ENCODE results near the gene AOC3. TPM values are rescaled to one million over a fixed set of nuclear protein-coding genes. Genes with fewer than 3 reads are reported as not detected.

The AOC3 gene
- polyA plus RNA-seq, 1 donor (not counting 4 experiments of a cell fraction or from before 2014, with no cell fraction given) = 0.22 TPM

GRCh38 chr17:42900460-42901331 lies 49.7 kb downstream of the AOC3 start, which contains the start of gene G6PC1:
TSS of gene G6PC1 (plus strand) at chr17:42900799. CDS start at chr17:42900877, 78 bp downstream.
- Histone ChIP-seq H4K20me1 (ENCODE audit: control insufficient read depth, extremely low read depth, insufficient read depth, low read length) (no peaks in the 10 kb centered on the region), H3K4me2 (ENCODE audit: control insufficient read depth, extremely low read depth, insufficient read depth, low read depth, low read length) (no peak within 1 kb of the TSS), H3K79me2 (ENCODE audit: control insufficient read depth, insufficient read depth, low read length) (no peaks in the 10 kb centered on the region), H3K9ac (ENCODE audit: control insufficient read depth, extremely low read depth, insufficient read depth, low read length) (no peak within 1 kb of the TSS), H3K27me3 (ENCODE audit: control insufficient read depth, extremely low read depth, insufficient read depth, low read length) (no peaks in the 10 kb centered on the region), H3K9me3 (ENCODE audit: control insufficient read depth, low read depth, low read length) (no peaks in the 10 kb centered on the region), H3K27ac (ENCODE audit: control insufficient read depth, insufficient read depth, low read length) (no peak within 1 kb of the TSS), H3K4me3 (ENCODE audit: control insufficient read depth in 2 of 3, extremely low read depth in 1 of 3, insufficient read depth in 2 of 3, low read depth in 1 of 3, low read length in 3 of 3) (no peak within 1 kb of the TSS), H3K36me3 (ENCODE audit: control insufficient read depth in 2 of 2, extremely low read depth in 1 of 2, insufficient read depth in 2 of 2, low read length in 2 of 2) (no peaks in the 10 kb centered on the region), H3K4me1 (ENCODE audit: control insufficient read depth, extremely low read depth, insufficient read depth, low read length) (no peaks in the 10 kb centered on the region), H3K9me1 (ENCODE audit: control insufficient read depth, extremely low read depth, insufficient read depth, low read length) (no peaks in the 10 kb centered on the region), H2AFZ (ENCODE audit: control insufficient read depth, low read length) (no peak within 1 kb of the TSS)
- dilution Hi-C loops (cut with MboI; ENCODE audit: extremely low pct_ligation_motif_present, low sequenced_read_pairs) = no loop called here
- FAIRE-seq (no peak), DNase-seq (ENCODE audit: low read depth, low spot score) (no peak)
- TF ChIP-seq, protein P1, sequence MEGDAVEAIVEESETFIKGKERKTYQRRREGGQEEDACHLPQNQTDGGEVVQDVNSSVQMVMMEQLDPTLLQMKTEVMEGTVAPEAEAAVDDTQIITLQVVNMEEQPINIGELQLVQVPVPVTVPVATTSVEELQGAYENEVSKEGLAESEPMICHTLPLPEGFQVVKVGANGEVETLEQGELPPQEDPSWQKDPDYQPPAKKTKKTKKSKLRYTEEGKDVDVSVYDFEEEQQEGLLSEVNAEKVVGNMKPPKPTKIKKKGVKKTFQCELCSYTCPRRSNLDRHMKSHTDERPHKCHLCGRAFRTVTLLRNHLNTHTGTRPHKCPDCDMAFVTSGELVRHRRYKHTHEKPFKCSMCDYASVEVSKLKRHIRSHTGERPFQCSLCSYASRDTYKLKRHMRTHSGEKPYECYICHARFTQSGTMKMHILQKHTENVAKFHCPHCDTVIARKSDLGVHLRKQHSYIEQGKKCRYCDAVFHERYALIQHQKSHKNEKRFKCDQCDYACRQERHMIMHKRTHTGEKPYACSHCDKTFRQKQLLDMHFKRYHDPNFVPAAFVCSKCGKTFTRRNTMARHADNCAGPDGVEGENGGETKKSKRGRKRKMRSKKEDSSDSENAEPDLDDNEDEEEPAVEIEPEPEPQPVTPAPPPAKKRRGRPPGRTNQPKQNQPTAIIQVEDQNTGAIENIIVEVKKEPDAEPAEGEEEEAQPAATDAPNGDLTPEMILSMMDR (optimal IDR thresholded peaks at IDR 0.05 in 1 of 3, IDR thresholded peaks at IDR 0.05 in 1 of 3, conservative IDR thresholded peaks at IDR 0.05 in 1 of 3; ENCODE audit: extremely low read depth in 1 of 3, insufficient read depth in 2 of 3, low read length in 3 of 3) = no peak
- TF ChIP-seq EZH2 (IDR thresholded peaks at IDR 0.05; ENCODE audit: low read length) = no peak

GRCh38 chr17:42901535-42902229 lies 50.7 kb downstream of the AOC3 start:
- dilution Hi-C loops (cut with MboI; ENCODE audit: extremely low pct_ligation_motif_present, low sequenced_read_pairs) = no loop called here
- H3K27me3 ChIP-seq (ENCODE audit: control insufficient read depth, extremely low read depth, insufficient read depth, low read length) = no peaks in the 10 kb centered on the region

More at GRCh38 chr17:42901535-42902229, 50.7 kb downstream of the AOC3 start:
- no peak overlapping the region for H3K27ac ChIP-seq (ENCODE audit: control insufficient read depth, insufficient read depth, low read length)
- no peaks in the 10 kb centered on the region for H3K36me3 ChIP-seq (ENCODE audit: control insufficient read depth in 2 of 2, extremely low read depth in 1 of 2, insufficient read depth in 2 of 2, low read length in 2 of 2)
- H3K4me3 ChIP-seq (ENCODE audit: control insufficient read depth in 2 of 3, extremely low read depth in 1 of 3, insufficient read depth in 2 of 3, low read depth in 1 of 3, low read length in 3 of 3) = no peak overlapping the region
- H3K4me1 ChIP-seq (ENCODE audit: control insufficient read depth, extremely low read depth, insufficient read depth, low read length) = no peaks in the 10 kb centered on the region
- DNase-seq (ENCODE audit: low read depth, low spot score) (no peak), FAIRE-seq (no peak)
- H3K79me2 ChIP-seq (ENCODE audit: control insufficient read depth, insufficient read depth, low read length) = no peaks in the 10 kb centered on the region
- H3K9me1 ChIP-seq (ENCODE audit: control insufficient read depth, extremely low read depth, insufficient read depth, low read length) = no peaks in the 10 kb centered on the region
- H3K9me3 ChIP-seq (ENCODE audit: control insufficient read depth, low read depth, low read length) = no peaks in the 10 kb centered on the region
- no peak overlapping the region for H2AFZ ChIP-seq (ENCODE audit: control insufficient read depth, low read length)
- no peak overlapping the region for H3K4me2 ChIP-seq (ENCODE audit: control insufficient read depth, extremely low read depth, insufficient read depth, low read depth, low read length)
- TF ChIP-seq, protein P1 (optimal IDR thresholded peaks at IDR 0.05 in 1 of 3, IDR thresholded peaks at IDR 0.05 in 1 of 3, conservative IDR thresholded peaks at IDR 0.05 in 1 of 3; ENCODE audit: extremely low read depth in 1 of 3, insufficient read depth in 2 of 3, low read length in 3 of 3) = no peak
- no peak for TF ChIP-seq EZH2 (IDR thresholded peaks at IDR 0.05; ENCODE audit: low read length)
- no peak overlapping the region for H3K9ac ChIP-seq (ENCODE audit: control insufficient read depth, extremely low read depth, insufficient read depth, low read length)
- no peaks in the 10 kb centered on the region for H4K20me1 ChIP-seq (ENCODE audit: control insufficient read depth, extremely low read depth, insufficient read depth, low read length)

Measured in keratinocyte (primary cell).